Psoas muscle (tissue), 8 donors: Measurements from ENCODE around the gene ZBP1. TPM values are rescaled to one million over a fixed set of nuclear protein-coding genes. Genes with fewer than 3 reads are reported as not detected.

Source experiments
- ATAC-seq, 4 donors: fragments of 200-7000 bp; cut with Tn5 transposase; one replicate each; pipeline ENCODE4 v1.9.1; 2020; ENCODE audit warnings: moderate library complexity in 3 of 4, mild to moderate bottlenecking in 2 of 4
- DNase-seq, 2 donors: peaks; one replicate each; pipeline ENCODE4 v3.0.0-alpha.2; 2020
- H3K27ac ChIP-seq: fragments of 200-600 bp; one replicate; pipeline ENCODE4 v1.8.0; 2022
- H3K27me3 ChIP-seq, 3 donors: fragments of 200-600 bp in 1 of 3; one replicate each; pipeline versions ENCODE4 v1.6.1 to v1.8.0; 2013 to 2022; ENCODE audit warnings: low read length in 2 of 3, mild to moderate bottlenecking in 2 of 3, moderate library complexity in 1 of 3; ENCODE audit not compliant: insufficient read depth in 3 of 3
- H3K36me3 ChIP-seq, 2 donors: fragments of 200-600 bp in 1 of 2; one replicate each; pipeline versions ENCODE4 v1.6.1 to v1.8.0; 2013 to 2022; ENCODE audit warnings: low read depth in 1 of 2, mild to moderate bottlenecking in 1 of 2, moderate library complexity in 1 of 2; ENCODE audit not compliant: insufficient read depth in 1 of 2
- H3K4me1 ChIP-seq: fragments of 200-600 bp; one replicate; pipeline ENCODE4 v1.8.0; 2022
- H3K4me3 ChIP-seq: fragments of 200-600 bp; one replicate; pipeline ENCODE4 v1.8.0; 2022; ENCODE audit warnings: mild to moderate bottlenecking
- H3K9me3 ChIP-seq: fragments of 200-600 bp; one replicate; pipeline ENCODE4 v1.8.0; 2022
- CTCF ChIP-seq: fragments of 200-600 bp; IDR thresholded peaks from one replicate; pipeline ENCODE4 v1.8.0; 2022; ENCODE audit warnings: antibody characterized with exemption
- WGBS, 3 donors: extraction: QIAGEN DNeasy Blood & Tissue Kit; methylation state at CpG; one replicate each; pipeline versions ENCODE4 v1.1.6 to v1.1.7; 2013; 5-methylcytosine and 5-hydroxymethylcytosine counted together
- intact Hi-C, 2 donors: fragments of 100-400 bp; cut with DNase I; formaldehyde crosslinking; loops; one replicate each; pipeline versions ENCODE4 v1.11.0 to v1.14.2; 2022
- polyA plus RNA-seq, 3 donors: library from polyadenylated mRNA; stranded (reverse); fragments of 200-250 nt; gene quantifications; one replicate each; pipeline ENCODE4 v1.2.3, GENCODE V29; 2013
- total RNA-seq, 4 donors: library from RNA; stranded (reverse); fragmentation: NEBNext Ultra II Directional in 2 of 4; extraction: Animal tissue kit (Norgen Biotek cat#: 25700) in 2 of 4; gene quantifications; one replicate each; pipeline versions ENCODE4 v1.2.1 to v1.2.4, GENCODE V29; 2021 to 2023
- donor health status: healthy with polysubstance abuse.
- donor health status: DM: no; HTN: no; CAD: no; lungs with moderate emphysema.
- donor health status: Bipolar disorder and iron deficiency.
- donor health status: healthy.
- donor health status: DM: yes; HTN: yes; CAD: no.
- donor health status: DM: no; HTN: no; CAD: no.
- donor health status: DM: no; HTN: no; CAD: no.
- donor health status: DM: yes; HTN: yes; CAD: no.

The ZBP1 gene
- total and polyA plus RNA-seq, 7 donors = 0.07 to 0.50 (median 0.20) TPM; not detected in 2

- no peak for DNase-seq
- Histone ChIP-seq H3K9me3 (no peaks in the 10 kb centered on the region), H3K27me3 (peaks cover 3 to 19% (median 4%) of the 10 kb centered on the region in 3 donors), H3K27ac (no peak overlapping the region), H3K4me3 (no peak overlapping the region), H3K4me1 (no peaks in the 10 kb centered on the region), H3K36me3 (no peaks in the 10 kb centered on the region)
- no peak for ATAC-seq
- TF ChIP-seq CTCF = no peak
- 71 to 80% (median 73%) methylated on average over 5 of the region's 5 CpGs for WGBS, 3 donors
- intact Hi-C loops = no loop called here
Measured at GRCh38 chr20:57605878-57606277, 14.3 kb downstream of the ZBP1 start.

- WGBS, 3 donors = 70 to 78% (median 76%) methylated on average over 5 of the region's 5 CpGs
- Histone ChIP-seq H3K27me3 (peaks cover 2 to 13% (median 3%) of the 10 kb centered on the region in 3 donors), H3K9me3 (no peaks in the 10 kb centered on the region), H3K4me1 (no peaks in the 10 kb centered on the region), H3K27ac (no peak overlapping the region), H3K4me3 (no peak overlapping the region), H3K36me3 (no peaks in the 10 kb centered on the region)
- intact Hi-C loops = no loop called here
- no peak for ATAC-seq
- TF ChIP-seq CTCF = no peak
- DNase-seq = no peak
Measured at GRCh38 chr20:57605045-57605444, 15.2 kb downstream of the ZBP1 start.

- ATAC-seq (no peak), DNase-seq (peak in 1 of 2 donors; percentile 6)
- Histone ChIP-seq H3K9me3 (no peaks in the 10 kb centered on the region), H3K4me1 (no peaks in the 10 kb centered on the region), H3K27me3 (peaks cover 0 to 3% (median 2%) of the 10 kb centered on the region in 3 donors), H3K4me3 (no peak overlapping the region), H3K36me3 (no peaks in the 10 kb centered on the region), H3K27ac (no peak overlapping the region)
- 66 to 76% (median 71%) methylated on average over 10 of the region's 10 CpGs for WGBS, 3 donors
- intact Hi-C loops = no loop called here
- no peak for TF ChIP-seq CTCF
Measured at GRCh38 chr20:57603120-57603519, 17.1 kb downstream of the ZBP1 start.

GRCh38 chr20:57601737-57602136 lies 18.5 kb downstream of the ZBP1 start:
- intact Hi-C loops = no loop called here
- no peak for ATAC-seq
- Histone ChIP-seq H3K4me1 (no peaks in the 10 kb centered on the region), H3K4me3 (no peak overlapping the region), H3K27ac (no peak overlapping the region), H3K27me3 (peaks cover 0 to 3% (median 2%) of the 10 kb centered on the region in 3 donors), H3K9me3 (no peaks in the 10 kb centered on the region), H3K36me3 (no peaks in the 10 kb centered on the region)
- WGBS, 3 donors = 70 to 87% (median 80%) methylated on average over 5 of the region's 5 CpGs
- peak in 1 of 2 donors; percentile 15 for DNase-seq
- no peak for TF ChIP-seq CTCF

- DNase-seq (peak in 1 of 2 donors; percentile 13), ATAC-seq (no peak)
- Histone ChIP-seq H3K27ac (no peak overlapping the region), H3K4me1 (no peaks in the 10 kb centered on the region), H3K4me3 (no peak overlapping the region), H3K27me3 (peaks cover 0 to 3% (median 2%) of the 10 kb centered on the region in 3 donors), H3K9me3 (no peaks in the 10 kb centered on the region), H3K36me3 (no peaks in the 10 kb centered on the region)
- intact Hi-C loops = no loop called here
- TF ChIP-seq CTCF = no peak
- WGBS, 3 donors = 78 to 90% (median 89%) methylated on average over 2 of the region's 2 CpGs
Measured at GRCh38 chr20:57601211-57601570, 19.0 kb downstream of the ZBP1 start.
